GM21515 (cell line): ENCODE data around the gene STXBP5L.
"Not testable (repeated sequence)": the region's sequence is repeated elsewhere in the genome, so short reads cannot be mapped to it uniquely, and the experiment has no call there.

ENCODE experiments used
- ATAC-seq: cut with Tn5 transposase; IDR thresholded peaks from one replicate; pipeline ENCODE4 v1.9.1; 2021; ENCODE audit not compliant: unreplicated experiment

Gene STXBP5L

GRCh38 chr3:120908030-120908794 lies at the start of gene STXBP5L:
Gene STXBP5L, plus strand, starts transcription at chr3:120908205. Its CDS starts 1,374 bp downstream, at chr3:120909579.
- peak; percentile 94 for ATAC-seq

GRCh38 chr3:120858521-120858920 lies 49.5 kb upstream of the STXBP5L start:
- ATAC-seq: no peak

GRCh38 chr3:120864541-120864940 lies 43.5 kb upstream of the STXBP5L start:
- ATAC-seq: no peak

GRCh38 chr3:120875507-120875906 lies 32.5 kb upstream of the STXBP5L start:
- ATAC-seq: no peak

GRCh38 chr3:120875989-120876388 lies 32.0 kb upstream of the STXBP5L start:
- ATAC-seq: no peak

GRCh38 chr3:120879411-120879810 lies 28.6 kb upstream of the STXBP5L start:
- ATAC-seq: no peak

- ATAC-seq: no peak
These were observed 15.1 kb upstream of the STXBP5L start for GRCh38 chr3:120892921-120893320.

- ATAC-seq: no peak
These were observed 13.5 kb upstream of the STXBP5L start for GRCh38 chr3:120894316-120895057.

GRCh38 chr3:120901716-120902115 lies 6.3 kb upstream of the STXBP5L start:
- not testable (repeated sequence) for ATAC-seq

GRCh38 chr3:120903221-120903620 lies 4.8 kb upstream of the STXBP5L start:
- ATAC-seq: no peak

GRCh38 chr3:120907659-120908029 lies 361 bp upstream of the STXBP5L start:
- no peak for ATAC-seq

- ATAC-seq: no peak
These were observed 993 bp downstream of the STXBP5L start for GRCh38 chr3:120908795-120909601.

- no peak for ATAC-seq
These were observed 1.5 kb downstream of the STXBP5L start for GRCh38 chr3:120909602-120909878.

GRCh38 chr3:120926146-120926545 lies 18.1 kb downstream of the STXBP5L start:
- ATAC-seq: no peak

- no peak for ATAC-seq
These were observed 21.0 kb downstream of the STXBP5L start for GRCh38 chr3:120928991-120929390.

- ATAC-seq: no peak
These were observed 23.6 kb downstream of the STXBP5L start for GRCh38 chr3:120931593-120931992.

GRCh38 chr3:120956143-120956542 lies 48.1 kb downstream of the STXBP5L start:
- no peak for ATAC-seq

- no peak for ATAC-seq
These were observed 74.8 kb downstream of the STXBP5L start for GRCh38 chr3:120982608-120983320.

GRCh38 chr3:120983321-120983665 lies 75.3 kb downstream of the STXBP5L start:
- no peak for ATAC-seq

GRCh38 chr3:120983841-120984240 lies 75.8 kb downstream of the STXBP5L start:
- ATAC-seq: no peak

GRCh38 chr3:120985242-120985641 lies 77.2 kb downstream of the STXBP5L start:
- ATAC-seq: no peak
